NCI-H2081 treated with DMSO at 0.1 percent for 48 hours (cell line): ENCODE results near the gene TRIM27.
"Not testable (repeated sequence)": the region's sequence is repeated elsewhere in the genome, so short reads cannot be mapped to it uniquely, and the experiment has no call there.

Experiments used
- DNase-seq: peaks from one replicate; lab custom pipeline; 2025; lab: John Stamatoyannopoulos, UW

TRIM27 gene

DNA sequence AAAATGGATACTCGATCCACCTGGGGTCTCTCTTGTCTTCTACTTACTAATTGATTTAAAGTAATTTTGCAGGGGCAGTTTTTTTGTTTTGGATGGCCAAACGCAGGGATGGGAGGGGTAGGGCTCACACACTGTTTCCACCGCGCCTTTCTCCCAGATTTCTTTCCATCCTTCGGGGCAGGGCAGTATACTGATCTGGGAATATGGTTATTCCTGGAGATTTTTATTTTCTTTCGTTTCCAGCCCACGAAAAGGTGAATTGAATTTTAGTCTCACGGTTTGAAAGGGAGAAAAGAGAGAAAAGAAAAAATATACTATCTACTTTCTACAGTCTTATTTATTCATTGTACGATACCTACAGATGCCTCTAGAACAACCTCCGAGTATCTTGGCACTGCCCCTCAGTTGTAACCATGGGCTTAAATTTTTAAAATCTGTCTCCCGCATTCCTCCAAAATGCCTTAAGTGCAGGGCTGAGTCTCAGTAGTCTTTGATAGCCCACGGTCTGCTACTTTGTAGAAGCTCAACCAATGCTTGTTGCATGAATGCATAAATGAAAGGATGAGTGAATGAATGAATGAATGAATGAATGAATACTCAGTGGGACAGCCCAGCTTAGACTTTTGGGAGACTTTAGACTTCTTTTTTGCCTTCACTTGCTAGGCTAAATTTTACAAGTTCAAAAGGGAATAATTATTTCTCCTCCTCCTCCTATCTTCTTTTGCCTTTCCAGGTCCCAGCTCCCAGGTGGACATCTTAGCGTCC lies 18.1 kb upstream of the TRIM27 start:
- no peak for DNase-seq

DNA sequence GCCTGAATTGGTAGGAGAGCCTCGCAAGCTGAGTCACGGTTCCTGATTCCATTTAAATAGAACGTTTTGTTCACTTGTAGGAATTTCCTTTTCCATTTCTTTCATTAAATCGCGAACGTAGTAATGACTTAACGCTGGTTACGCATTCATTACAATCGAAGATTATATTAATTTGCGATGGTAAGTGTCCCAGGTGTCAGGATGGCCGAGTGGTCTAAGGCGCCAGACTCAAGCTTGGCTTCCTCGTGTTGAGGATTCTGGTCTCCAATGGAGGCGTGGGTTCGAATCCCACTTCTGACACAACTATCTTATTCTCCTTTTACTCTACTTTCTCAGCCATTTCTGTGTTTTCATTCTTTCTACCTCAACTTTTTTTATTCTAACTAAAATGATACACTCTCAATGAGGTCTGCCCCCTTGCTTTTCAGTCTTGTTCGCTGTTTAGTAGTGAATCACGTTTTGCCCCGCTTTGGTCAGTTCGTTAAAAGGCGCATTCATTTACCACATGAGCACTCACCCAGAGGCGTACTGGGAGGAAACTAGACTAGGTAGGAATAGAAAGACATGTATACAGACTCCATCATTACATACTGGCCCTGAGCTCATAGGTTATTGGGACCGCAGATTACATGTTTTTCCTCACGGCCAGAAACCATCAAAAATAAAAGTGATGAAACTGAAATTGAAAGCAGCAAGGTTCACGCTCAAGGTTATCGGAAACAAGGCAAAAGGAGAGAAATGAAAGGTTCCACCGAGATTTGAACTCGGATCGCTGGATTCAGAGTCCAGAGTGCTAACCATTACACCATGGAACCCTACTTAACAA lies 17.3 kb upstream of the TRIM27 start:
- DNase-seq, result peak; percentile 85

DNA sequence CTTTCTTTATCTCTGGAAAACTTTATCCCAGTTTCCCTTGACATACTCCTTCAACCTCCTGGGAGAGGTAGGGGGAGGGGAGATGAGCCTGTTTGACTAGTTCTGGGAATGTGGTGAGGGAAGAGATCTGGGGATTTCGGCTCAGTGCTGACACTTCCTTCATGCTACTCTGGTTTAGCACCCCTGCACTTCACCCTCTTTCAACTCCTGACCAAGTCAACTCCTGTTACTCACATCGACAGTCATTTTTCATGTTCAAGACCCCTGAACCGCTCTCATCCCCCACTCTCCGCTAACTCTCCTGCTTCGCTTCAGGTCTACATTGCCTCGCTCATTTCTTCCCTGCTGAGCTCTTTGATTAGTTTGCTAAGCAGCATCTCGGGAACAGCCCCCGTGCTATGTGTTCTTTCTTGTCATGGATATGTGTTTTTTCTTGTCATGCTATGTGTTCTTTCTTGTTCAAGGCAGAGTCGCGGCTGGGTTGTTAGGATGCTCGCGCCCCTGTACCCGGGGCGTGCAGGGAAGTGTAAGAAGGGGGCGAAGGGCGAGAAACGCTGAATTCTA lies 16.6 kb upstream of the TRIM27 start:
- DNase-seq, result no peak

DNA sequence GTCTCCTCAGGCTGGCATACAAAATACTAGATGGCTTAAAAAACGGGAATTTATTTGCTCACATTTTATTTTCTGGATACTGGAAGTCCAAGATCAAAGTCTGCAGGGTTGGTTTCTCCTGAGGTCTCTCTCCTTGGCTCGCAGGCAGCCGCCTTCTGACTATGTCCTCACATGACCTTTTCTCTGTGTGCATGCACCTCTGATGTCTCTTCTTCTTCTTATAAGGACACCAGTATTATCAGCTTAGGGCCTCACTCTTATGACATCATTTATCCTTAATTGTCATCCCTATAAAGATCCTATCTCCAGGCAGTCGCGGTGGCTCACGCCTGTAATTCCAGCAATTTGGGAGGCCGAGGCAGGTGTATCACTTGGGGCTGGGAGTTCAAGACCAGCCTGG lies 9.3 kb upstream of the TRIM27 start:
- no peak for DNase-seq

DNA sequence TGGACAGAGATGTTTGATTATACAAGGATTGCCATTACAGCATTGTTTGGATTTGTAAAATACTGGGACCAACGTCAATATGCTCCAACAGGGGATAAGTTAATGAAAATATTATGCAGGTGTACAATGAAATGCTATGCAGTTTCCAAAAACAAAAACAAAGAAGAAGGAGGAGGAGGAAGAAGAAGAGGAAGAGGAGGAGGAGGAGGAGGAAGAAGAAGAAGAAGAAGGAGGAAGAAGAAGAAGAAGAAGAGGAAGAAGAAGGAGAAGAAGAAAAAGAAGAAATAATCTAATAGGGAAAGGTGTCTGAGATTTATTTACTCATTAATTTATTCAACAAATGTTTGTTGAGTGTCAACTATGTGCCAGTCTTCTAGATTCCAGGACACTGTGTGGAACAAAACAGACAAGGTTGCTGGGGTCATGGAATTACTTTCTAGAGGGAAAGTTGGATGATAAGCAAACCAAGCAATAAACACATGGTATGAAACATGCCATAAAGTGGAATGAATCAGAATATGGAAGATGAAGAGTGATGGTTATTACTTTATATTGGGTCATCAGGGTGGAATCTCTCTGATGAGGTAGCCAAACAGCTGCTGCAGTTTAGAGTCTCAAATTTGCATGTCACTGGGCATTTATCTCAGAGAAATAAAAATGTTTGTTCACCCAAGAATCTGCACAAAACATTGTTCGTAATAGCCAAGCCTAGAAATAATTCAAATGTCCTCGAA lies 6.3 kb upstream of the TRIM27 start:
- no peak for DNase-seq

DNA sequence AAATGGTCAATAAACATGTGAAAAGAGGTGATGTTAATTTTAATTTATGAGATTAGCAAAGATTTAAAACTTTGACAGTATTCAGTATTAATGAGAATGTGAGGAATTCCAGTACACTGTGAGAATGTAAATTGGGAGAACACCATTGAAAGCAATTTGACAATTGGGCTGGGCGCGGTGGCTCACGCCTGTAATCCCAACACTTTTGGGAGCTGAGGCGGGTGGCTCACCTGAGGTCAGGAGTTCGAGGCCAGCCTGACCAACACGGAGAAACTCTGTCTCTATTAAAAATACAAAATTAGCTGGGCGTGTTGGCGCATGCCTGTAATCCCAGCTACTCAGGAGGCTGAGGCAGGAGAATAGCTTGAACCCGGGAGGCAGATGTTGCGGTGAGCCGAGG lies 5.6 kb upstream of the TRIM27 start:
- not testable (repeated sequence) for DNase-seq

DNA sequence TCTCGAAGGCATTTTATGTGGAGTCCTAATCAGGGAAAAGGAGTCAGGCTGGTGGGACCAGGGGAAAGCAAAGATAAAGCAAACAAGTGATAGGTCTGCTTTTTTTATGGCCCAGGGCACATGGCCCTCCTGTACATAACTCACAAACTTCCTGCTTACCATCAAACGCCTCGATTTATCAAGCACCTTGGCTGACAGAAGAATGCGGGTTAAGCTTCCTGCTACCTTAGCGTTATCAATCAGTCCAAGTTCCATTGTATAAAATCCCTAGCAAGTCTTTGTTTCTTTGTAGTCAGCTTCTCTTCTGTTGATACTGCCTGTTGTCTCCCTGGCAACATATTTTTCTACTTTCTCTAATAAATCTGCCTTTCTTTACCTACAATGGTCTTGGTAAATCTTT lies 4.1 kb upstream of the TRIM27 start:
- DNase-seq, result no peak

DNA sequence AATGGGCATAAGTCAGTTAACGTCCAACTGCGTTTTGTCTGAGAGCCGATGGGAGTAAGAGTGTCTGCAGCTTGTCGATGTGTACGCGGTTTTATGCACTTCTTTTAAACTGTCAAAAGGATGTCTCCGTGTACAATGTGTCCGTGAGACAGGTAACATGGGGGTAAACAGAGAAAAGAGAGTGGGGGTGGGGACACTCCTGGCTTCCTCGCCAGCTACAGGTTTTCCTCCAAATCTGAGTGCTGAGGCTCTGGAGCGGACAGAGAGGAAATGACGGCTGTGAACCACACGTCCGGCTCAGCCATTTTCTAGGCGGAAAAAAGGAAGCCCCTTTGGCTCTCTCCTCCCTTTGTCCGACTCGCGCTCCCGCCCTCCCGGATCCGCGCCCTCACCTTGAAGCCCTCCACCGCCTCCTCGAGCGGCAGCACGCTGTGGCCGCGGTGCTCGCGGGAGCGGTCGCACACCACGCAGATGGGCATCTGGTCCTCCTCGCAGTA lies 916 bp downstream of the TRIM27 start:
- DNase-seq, result no peak

DNA sequence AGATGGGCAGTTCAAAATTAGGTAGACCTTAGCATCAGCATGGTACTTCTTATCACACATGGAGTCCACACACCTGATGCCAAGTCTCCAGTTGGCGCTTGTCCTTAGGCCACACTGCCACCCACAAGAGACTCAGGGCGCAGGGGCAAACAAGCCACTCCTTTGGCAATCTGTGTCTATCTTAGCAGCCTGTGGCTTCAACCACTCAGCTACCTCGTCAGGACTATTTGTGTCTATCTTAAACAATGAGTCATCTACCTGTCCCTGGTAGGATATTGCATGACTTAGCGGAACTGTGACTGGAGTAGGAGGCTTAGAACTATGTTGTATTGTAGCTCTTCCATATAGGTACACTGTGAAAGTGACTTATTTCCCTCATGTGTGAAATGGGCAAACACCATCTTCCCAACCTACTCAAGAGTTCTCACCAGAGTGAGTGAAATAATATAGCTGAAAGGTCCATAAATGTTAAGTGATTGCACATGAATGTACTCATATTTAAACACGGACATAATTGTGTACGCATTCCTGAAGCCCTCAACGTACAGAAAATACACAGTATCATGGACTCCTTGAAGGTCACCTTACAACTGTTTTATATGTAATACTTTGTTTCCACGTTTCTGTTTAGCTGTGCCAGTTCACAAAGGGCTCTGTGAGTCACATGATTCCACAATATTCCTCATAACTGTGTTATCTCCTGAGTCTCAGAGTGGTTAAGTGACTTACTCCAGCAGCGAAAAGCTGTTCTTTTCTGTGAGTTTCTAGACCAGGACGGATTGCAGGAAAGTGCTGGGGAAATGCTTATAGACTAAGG lies 1.6 kb downstream of the TRIM27 start:
- no peak for DNase-seq

DNA sequence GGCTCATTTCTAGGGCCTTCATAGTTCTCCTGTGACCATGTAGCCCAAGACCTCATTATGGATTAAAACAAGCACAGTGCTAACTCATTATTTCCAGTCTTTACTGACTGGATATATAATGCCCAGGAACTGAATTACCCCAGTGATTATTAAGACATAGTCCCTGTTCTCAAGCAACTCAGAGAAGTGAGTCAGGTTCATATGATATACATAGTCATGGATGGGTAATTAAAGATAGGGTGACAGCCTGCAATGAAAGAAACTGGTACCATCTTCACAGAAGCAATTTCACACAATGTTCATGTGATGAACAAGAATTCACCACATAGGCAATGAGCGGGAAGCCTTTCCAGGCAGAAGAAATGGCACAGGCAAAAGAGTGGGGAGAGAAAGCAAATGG lies 3.5 kb downstream of the TRIM27 start:
- no peak for DNase-seq

DNA sequence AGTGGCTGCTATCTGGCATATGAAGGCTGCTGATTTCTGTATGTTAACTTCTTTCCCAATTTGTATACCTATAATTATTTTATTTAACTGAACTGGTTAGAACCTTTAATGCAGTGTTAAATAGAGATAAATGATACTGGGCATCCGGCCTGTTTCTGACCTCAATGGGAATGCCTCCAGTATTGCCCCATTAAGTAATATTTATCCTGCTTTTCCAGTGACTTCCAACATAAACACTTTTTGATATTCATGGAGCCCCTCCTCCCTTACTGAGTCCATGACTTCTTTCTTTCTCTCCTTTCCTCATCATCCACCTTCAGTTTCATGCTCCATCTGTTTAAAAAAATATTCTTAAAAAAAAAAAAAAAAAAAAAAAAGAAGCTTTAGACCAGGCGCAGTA lies 8.8 kb downstream of the TRIM27 start:
- no peak for DNase-seq

DNA sequence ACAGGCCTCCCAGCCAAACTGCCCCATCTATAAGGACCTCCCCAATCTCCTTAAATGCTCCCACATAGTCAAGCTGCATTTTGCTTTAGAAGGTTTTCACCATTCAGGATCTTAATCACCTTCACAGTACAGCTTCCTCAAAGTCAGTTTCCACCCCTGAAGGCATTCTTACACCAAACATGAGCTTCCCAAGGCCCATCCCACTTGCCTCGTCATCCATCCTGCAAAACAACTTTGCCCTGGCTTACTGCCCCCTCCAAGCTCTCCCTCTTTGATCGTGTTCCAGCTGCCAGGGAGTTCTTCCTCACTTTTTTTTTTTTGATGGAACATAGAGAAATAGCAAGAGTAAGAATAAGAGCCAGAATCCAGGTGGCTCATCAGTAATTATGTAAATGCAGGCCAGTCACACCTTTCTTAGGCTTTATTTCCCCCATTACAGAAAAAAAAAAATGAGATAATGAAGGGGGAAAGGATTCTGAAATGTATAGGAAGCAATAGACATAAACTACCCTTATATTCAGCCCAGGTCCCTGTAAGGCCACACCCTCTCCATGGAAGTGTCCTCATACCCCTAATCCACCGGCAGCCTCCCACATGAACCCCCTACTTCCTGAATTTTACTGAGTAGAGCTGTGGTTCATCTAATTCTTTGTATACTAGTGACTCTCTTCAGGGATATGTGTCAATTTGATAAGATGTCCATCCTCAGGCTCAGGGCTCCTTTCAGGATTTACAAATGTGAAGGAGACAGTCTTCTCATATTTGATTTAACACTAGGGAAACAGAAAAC lies 12.7 kb downstream of the TRIM27 start:
- no peak for DNase-seq

DNA sequence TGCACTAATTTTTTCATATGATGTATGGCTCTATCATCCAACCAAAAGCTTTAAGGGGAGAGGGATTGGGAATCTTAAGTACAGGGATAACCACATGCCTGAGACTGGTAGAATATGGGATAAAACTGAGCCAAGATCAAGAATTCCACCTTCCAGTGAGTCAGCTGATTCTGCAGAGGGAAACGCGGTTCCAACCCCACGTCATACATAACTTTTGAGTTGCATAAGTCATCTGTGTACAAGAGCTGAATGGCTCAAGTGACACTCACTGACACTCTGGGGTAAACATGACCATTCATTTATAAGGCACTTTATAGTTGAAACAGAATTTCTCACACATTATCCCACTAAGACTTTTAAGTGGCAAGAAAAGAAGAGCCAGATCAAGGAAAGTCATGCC lies 16.4 kb downstream of the TRIM27 start:
- no peak for DNase-seq

DNA sequence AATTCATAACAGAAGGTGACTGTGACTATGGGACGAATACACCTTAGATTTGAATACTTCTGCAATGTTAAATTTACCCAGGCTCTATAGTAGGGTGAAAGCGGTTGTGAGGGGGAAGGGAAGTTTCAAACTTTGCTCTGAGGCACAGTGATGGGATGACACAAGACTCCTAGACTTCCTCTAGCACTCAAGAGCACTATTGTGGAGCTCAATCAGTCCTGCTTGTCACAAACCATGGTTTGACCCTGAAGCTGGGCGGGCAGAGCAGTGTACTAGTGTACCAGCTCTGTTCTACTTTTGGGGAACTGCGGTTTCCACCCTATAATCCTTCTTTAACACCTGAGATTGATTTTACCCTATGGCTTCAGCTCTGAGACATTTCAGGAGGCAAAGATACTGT lies 17.1 kb downstream of the TRIM27 start:
- DNase-seq, result no peak

DNA sequence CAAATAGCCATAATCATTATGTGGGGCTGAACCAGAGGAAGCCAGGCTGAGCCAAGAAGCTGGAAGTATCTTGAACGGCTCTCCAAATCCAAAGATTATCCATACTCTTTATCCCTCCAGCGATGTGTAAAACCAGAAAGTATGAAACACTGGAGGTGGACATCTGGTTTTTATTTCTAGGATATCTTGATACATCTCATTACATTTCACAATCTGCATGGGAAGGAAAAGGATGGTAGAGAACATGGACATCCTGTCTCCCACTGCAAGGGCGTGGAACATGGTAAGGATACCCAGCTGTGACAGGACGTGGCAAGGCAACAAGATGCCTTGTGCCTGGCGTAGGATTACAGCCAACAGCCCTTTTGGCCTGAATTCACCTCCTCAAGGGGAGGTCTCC lies 20.1 kb downstream of the TRIM27 start:
- DNase-seq, result no peak

DNA sequence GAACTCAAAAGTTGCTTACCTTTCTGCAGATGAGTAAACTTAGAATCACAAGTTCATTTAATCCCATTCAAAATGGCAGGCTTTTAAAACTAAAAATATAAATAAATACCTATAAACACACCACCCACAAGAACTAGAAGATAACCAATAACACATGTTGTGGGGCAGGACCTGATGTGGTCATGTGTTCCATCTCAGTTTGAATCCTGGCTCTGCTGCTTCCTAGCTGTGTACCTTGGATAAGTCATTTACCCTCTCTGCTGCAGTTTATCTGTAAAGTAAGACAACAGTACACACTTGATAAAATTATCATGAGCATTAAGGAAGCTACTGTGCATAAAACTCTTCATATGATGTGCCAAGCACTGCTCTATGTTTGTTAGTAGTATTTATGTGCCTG lies 22.0 kb downstream of the TRIM27 start:
- DNase-seq, result no peak

DNA sequence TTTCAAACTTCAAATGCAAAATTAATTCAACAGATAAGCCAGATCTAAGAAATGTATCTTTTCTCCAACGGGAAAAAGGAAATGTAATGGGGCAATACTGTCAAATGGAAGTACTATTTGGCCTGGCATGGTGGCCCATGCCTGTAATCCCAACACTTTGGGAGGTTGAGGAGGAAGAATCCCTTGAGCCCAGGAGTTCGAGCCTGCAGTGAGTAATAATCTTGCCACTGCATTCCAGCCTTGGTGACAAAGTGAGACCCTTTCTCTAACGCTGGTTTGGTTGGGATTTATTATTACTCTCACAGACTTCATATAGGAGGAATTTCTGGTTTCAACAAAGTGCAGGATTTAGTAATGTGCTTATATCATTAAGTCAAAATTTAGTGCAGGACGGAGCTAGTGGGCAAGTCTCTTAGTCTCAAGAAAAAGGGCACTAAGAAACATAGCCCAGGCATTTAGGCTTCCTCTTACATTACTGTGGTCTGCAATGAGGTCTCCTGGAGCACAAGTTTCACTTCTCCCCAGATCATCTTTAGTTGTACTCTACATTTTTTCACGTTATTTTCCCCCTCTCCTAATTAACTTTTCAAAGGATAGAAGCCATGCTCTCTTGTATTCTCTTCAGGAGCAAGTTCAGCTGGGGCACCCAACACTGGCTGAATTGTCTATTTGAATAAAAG lies 23.1 kb downstream of the TRIM27 start:
- DNase-seq, result no peak

DNA sequence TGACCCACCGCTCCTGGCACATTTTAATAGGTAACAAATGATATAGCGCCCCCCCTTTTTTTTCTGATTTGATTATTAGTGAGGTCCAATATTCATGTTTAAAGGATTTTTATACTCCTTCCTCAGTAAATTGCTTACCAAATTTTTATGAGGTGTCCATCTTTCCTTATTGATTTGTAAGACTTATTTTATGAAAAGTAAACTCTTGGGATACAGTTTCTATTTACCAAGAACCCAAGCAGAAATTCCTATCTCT lies 25.1 kb downstream of the TRIM27 start:
- DNase-seq, result no peak

DNA sequence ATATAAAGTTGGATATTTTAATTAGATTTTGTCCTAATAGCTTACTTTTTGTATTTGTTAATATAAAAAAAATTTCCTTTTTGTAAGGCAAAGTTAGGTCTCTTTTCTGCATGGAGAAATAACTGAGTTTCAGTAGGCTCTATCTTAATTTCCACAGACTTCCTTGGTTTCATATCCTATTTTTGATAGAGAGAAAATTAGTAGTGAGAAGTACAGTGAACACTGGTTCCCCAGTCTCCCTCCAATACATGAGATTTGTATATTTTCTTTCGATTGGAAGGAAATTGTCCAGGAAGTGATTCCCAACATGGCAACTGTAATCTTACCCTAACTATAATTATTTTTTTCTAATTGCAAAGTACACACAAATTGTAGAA lies 26.4 kb downstream of the TRIM27 start:
- DNase-seq, result no peak
